Stimulated activated CD4-positive, alpha-beta T cell treated with anti-CD3 and anti-CD28 coated beads, TNF-alpha, amount 100 ng/mL, for 48 hours (primary cell): ENCODE results near the gene CCL7.
"Not testable (repeated sequence)": the region's sequence is repeated elsewhere in the genome, so short reads cannot be mapped to it uniquely, and the experiment has no call there.

Experiments
- DNase-seq, 3 donors: peaks; one replicate each; pipeline ENCODE4 v3.0.0-alpha.2; 2020; ENCODE audit warnings: low read depth in 3 of 3

The CCL7 gene

GRCh38 chr17:34269969-34270368 is at the start of gene CCL7:
Gene CCL7, plus strand, starts transcription at chr17:34270221. Its CDS starts 70 bp downstream, at chr17:34270291.
- no peak for DNase-seq

- no peak for DNase-seq
These were observed 49.1 kb upstream of the CCL7 start for GRCh38 chr17:34220752-34221395.

GRCh38 chr17:34221411-34221810 is 48.6 kb upstream of the CCL7 start:
- no peak for DNase-seq

GRCh38 chr17:34222722-34223497 is 47.1 kb upstream of the CCL7 start:
- no peak for DNase-seq

GRCh38 chr17:34225046-34225445 is 45.0 kb upstream of the CCL7 start:
- no peak for DNase-seq

- no peak for DNase-seq
These were observed 43.8 kb upstream of the CCL7 start for GRCh38 chr17:34226011-34226743.

- no peak for DNase-seq
These were observed 43.3 kb upstream of the CCL7 start for GRCh38 chr17:34226744-34227034.

GRCh38 chr17:34227293-34227692 is 42.7 kb upstream of the CCL7 start:
- DNase-seq: not testable (repeated sequence)

GRCh38 chr17:34227707-34228106 is 42.3 kb upstream of the CCL7 start:
- DNase-seq: no peak

- no peak for DNase-seq
These were observed 41.2 kb upstream of the CCL7 start for GRCh38 chr17:34228781-34229180.

- no peak for DNase-seq
These were observed 39.7 kb upstream of the CCL7 start for GRCh38 chr17:34230342-34230741.

GRCh38 chr17:34234616-34235015 is 35.4 kb upstream of the CCL7 start:
- DNase-seq: no peak

- DNase-seq: no peak
These were observed 34.5 kb upstream of the CCL7 start for GRCh38 chr17:34235389-34236028.

GRCh38 chr17:34236281-34236892 is 33.6 kb upstream of the CCL7 start:
- DNase-seq: no peak

- DNase-seq: no peak
These were observed 32.6 kb upstream of the CCL7 start for GRCh38 chr17:34237458-34237857.

GRCh38 chr17:34241062-34241461 is 29.0 kb upstream of the CCL7 start:
- DNase-seq: no peak

GRCh38 chr17:34242587-34243363 is 27.2 kb upstream of the CCL7 start:
- no peak for DNase-seq

GRCh38 chr17:34243364-34244320 is 26.4 kb upstream of the CCL7 start:
- no peak for DNase-seq

- no peak for DNase-seq
These were observed 24.6 kb upstream of the CCL7 start for GRCh38 chr17:34245351-34245905.

- DNase-seq: no peak
These were observed 23.6 kb upstream of the CCL7 start for GRCh38 chr17:34246446-34246845.
